Stimulated activated CD8-positive, alpha-beta memory T cell treated with anti-CD3 and anti-CD28 coated beads, Interleukin-7, amount 100 ng/mL, for 24 hours (primary cell): ENCODE data around the gene LRFN4.
A peak's percentile ranks its signal among the peaks of the same experiment; 100 is the strongest.

Experiments
- DNase-seq: peaks from one replicate; pipeline ENCODE4 v3.0.0-alpha.2; 2020; ENCODE audit warnings: low read depth

The LRFN4 gene

GRCh38 chr11:66858186-66858938 is 1.5 kb downstream of the LRFN4 start:
- no peak for DNase-seq

- DNase-seq = no peak
These were observed 2.2 kb downstream of the LRFN4 start for GRCh38 chr11:66858939-66859685.

- DNase-seq = no peak
These were observed 3.0 kb downstream of the LRFN4 start for GRCh38 chr11:66859686-66860448.

GRCh38 chr11:66860449-66860831 is 3.6 kb downstream of the LRFN4 start:
- no peak for DNase-seq

GRCh38 chr11:66861038-66861773 is 4.3 kb downstream of the LRFN4 start:
- DNase-seq = no peak

GRCh38 chr11:66861774-66862558 is 5.1 kb downstream of the LRFN4 start:
- no peak for DNase-seq

GRCh38 chr11:66862559-66863037 is 5.7 kb downstream of the LRFN4 start:
- DNase-seq = no peak

GRCh38 chr11:66863428-66864125 is 6.7 kb downstream of the LRFN4 start:
- no peak for DNase-seq

- no peak for DNase-seq
These were observed 7.5 kb downstream of the LRFN4 start for GRCh38 chr11:66864172-66864901.

- no peak for DNase-seq
These were observed 8.2 kb downstream of the LRFN4 start for GRCh38 chr11:66864924-66865697.

GRCh38 chr11:66866007-66866406 is 9.1 kb downstream of the LRFN4 start:
- DNase-seq = no peak

GRCh38 chr11:66866511-66866986 is 9.7 kb downstream of the LRFN4 start:
- no peak for DNase-seq

- no peak for DNase-seq
These were observed 10.7 kb downstream of the LRFN4 start for GRCh38 chr11:66867425-66868040.

GRCh38 chr11:66868082-66868725 is 11.3 kb downstream of the LRFN4 start:
- no peak for DNase-seq

GRCh38 chr11:66868726-66869566 is 12.1 kb downstream of the LRFN4 start:
- peak; percentile 58 for DNase-seq

GRCh38 chr11:66869567-66869870 is 12.7 kb downstream of the LRFN4 start:
- no peak for DNase-seq

- DNase-seq = no peak
These were observed 13.3 kb downstream of the LRFN4 start for GRCh38 chr11:66870131-66870530.
